Neuron (in vitro differentiated cells): Measurements from ENCODE around the gene NUDCD3.

ENCODE experiments used
- H2AFZ ChIP-seq: one replicate; pipeline ENCODE4 v1.6.1; 2013; ENCODE audit warnings: low read depth, mild to moderate bottlenecking, inconsistent platforms, low read length, moderate library complexity
- H3K27me3 ChIP-seq: one replicate; pipeline ENCODE4 v1.6.1; 2013; ENCODE audit warnings: low read length; ENCODE audit not compliant: insufficient read depth
- H3K36me3 ChIP-seq: one replicate; pipeline ENCODE4 v1.6.1; 2013; ENCODE audit warnings: low read length; ENCODE audit not compliant: insufficient read depth
- H3K4me1 ChIP-seq: one replicate; pipeline ENCODE4 v1.6.1; 2013; ENCODE audit warnings: low read length; ENCODE audit not compliant: insufficient read depth
- H3K4me3 ChIP-seq: 2 replicates; pipeline ENCODE4 v1.5.1; 2013; ENCODE audit warnings: mild to moderate bottlenecking, low read length, moderate library complexity
- H3K9me3 ChIP-seq: one replicate; pipeline ENCODE4 v1.6.1; 2013; ENCODE audit warnings: low read length

NUDCD3 gene

DNA sequence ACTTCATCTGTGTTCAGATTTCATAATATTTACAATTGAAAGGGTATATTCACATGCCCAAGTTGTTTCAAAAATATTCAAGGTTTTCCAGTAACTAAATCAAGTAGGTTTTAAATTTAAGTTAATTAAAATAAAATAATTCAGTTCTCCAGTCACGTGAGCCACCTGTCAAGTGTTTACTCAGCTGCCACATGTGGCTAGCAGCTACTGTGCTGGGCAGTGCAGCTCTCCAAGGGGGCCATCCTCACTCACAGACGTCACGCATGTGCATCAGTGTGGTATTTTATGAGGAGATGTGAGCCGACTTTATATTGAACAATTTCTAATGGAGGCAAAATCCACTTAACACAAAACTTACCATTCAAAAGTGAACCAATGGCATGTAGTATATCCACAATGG lies 95.4 kb downstream of the NUDCD3 start:
- H3K27me3 ChIP-seq: no peaks in the 10 kb centered on the region
- H3K4me1 ChIP-seq: no peaks in the 10 kb centered on the region
- no peak overlapping the region for H2AFZ ChIP-seq
- peaks cover 32% of the 10 kb centered on the region for H3K36me3 ChIP-seq
- no peak overlapping the region for H3K4me3 ChIP-seq
- no peaks in the 10 kb centered on the region for H3K9me3 ChIP-seq

DNA sequence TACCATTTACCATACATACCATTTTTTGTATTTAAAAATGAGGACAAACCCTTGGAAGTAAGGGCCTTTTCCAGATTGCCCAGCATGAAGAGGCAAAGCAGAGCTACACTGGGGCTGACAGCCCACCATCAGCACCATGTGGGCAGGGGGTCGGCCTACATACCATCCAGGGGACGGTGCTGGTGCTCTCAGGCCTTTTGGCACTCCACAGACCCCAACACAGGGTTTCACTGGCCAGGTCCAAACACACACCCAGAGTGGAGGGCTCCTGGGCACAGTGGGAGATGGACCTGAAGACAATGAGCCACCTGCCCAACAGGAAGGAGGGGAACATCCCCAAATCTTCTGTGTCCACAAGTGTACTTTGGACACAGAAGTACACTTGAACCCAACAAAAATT lies 95.8 kb downstream of the NUDCD3 start:
- Histone ChIP-seq H3K9me3 (no peaks in the 10 kb centered on the region), H3K36me3 (peaks cover 32% of the 10 kb centered on the region), H3K27me3 (no peaks in the 10 kb centered on the region), H3K4me1 (no peaks in the 10 kb centered on the region), H3K4me3 (no peak overlapping the region), H2AFZ (no peak overlapping the region)

- Histone ChIP-seq H3K36me3 (peaks cover 33% of the 10 kb centered on the region), H3K9me3 (no peaks in the 10 kb centered on the region), H3K4me3 (no peak overlapping the region), H2AFZ (no peak overlapping the region), H3K4me1 (no peaks in the 10 kb centered on the region), H3K27me3 (no peaks in the 10 kb centered on the region)
These were observed 96.4 kb downstream of the NUDCD3 start for GRCh38 chr7:44394112-44394447.

DNA sequence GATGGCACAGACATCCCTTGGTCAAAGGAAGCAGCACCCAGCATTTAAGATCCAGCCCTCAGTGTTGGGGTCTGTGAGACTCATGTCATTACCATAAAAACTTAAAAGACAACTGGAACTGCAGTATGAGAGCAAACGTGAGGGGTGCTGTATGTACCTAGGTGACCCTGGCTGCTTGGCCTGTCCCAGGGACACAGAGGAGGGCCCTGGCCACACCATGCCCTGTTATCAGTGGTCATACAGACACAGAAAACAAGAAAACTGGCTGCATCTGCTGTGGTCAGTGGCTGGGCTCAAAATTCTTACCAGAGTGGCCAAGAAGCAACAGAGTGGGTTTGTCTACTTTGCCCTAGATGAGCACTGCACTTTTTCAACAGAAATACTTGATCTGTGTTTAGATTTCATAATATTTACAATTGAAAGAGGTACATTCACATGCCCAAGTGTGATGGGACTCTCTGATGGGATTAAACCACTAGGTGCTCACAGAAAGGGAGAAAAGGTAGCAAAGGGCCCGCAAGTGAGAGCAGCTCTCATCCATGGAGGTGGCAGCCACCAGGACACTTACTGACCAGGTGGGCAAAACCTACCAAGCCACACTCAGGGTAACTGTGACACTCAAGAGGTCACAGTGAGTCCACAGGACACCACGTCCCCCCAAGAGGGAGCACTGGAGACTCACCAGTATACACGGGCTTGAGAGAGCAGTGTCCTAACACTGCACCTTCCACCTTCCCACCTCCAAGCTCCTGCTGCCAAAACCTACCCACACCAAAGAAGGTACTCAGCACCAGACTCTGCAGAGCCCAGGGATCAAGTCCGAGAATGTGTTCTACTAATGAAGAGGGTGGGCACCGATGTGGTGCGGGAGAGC lies 97.0 kb downstream of the NUDCD3 start:
- peaks cover 39% of the 10 kb centered on the region for H3K36me3 ChIP-seq
- H2AFZ ChIP-seq: no peak overlapping the region
- no peaks in the 10 kb centered on the region for H3K9me3 ChIP-seq
- H3K27me3 ChIP-seq: no peaks in the 10 kb centered on the region
- H3K4me3 ChIP-seq: no peak overlapping the region
- no peaks in the 10 kb centered on the region for H3K4me1 ChIP-seq

DNA sequence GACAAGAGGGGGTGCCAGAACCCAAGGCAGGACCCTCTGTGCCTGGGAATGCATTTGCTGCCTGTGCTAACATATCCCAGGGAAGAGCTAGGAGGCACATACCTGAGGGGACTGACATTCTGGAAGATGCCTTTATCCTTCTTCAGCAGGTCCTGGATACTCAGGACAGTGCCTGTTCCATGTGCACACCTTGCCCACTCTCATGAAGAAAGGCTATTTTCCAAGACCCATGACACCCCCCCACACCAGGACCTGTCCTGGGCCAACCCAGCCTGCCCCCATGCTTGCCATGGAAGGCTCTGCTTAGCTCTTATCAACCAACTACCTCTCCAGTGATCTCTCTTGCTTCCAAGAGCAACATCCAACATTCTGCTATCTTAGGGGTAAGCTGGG lies 97.8 kb downstream of the NUDCD3 start:
- no peak overlapping the region for H2AFZ ChIP-seq
- H3K4me3 ChIP-seq: no peak overlapping the region
- no peaks in the 10 kb centered on the region for H3K9me3 ChIP-seq
- H3K27me3 ChIP-seq: no peaks in the 10 kb centered on the region
- no peaks in the 10 kb centered on the region for H3K4me1 ChIP-seq
- H3K36me3 ChIP-seq: peaks cover 45% of the 10 kb centered on the region

DNA sequence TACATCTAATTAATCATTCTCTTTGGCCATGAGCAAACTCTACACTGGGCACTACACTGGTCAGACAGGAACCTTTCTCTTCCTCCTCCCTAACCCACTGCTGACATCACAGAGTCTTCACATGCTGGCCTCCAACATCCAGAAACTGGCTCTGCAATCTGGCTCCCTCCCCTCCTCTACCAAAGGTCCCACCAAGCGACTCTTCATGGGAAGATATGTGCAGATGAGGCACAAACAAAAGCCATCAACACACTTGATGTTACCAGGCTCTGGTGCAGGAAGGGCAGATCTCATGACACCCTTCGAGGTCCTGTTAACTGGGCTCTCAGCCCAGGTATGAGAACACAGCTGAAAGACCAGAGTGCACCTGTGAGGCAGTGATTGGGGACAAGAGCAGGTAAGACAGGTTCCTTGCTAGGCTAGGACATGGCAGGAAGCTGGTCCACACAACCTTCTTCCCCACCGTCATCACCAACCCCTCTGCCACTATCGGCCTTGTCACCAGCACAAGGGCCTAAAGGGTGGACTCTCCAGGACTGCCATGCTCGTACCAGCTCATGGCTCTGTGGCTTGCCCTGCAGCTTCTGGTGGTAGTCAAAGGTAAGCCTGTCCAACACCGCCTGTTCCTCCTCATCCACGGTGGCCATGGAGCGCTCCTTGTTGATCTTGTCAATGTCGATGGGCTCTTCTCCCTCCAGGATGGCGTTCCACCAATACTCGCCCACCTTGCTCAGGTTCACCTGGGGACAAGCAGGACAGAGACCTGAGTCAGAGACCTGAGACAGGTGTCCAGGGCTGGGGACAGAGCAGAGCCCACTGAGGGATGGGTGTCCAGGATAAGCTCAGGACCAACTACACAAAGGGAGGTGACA lies 98.5 kb downstream of the NUDCD3 start:
- no peaks in the 10 kb centered on the region for H3K9me3 ChIP-seq
- no peaks in the 10 kb centered on the region for H3K27me3 ChIP-seq
- no peaks in the 10 kb centered on the region for H3K4me1 ChIP-seq
- H2AFZ ChIP-seq: no peak overlapping the region
- H3K4me3 ChIP-seq: no peak overlapping the region
- peaks cover 48% of the 10 kb centered on the region for H3K36me3 ChIP-seq

GRCh38 chr7:44391171-44391570 lies 99.3 kb downstream of the NUDCD3 start:
- Histone ChIP-seq H3K4me3 (no peak overlapping the region), H3K27me3 (no peaks in the 10 kb centered on the region), H3K4me1 (peaks cover 5% of the 10 kb centered on the region), H2AFZ (no peak overlapping the region), H3K9me3 (no peaks in the 10 kb centered on the region), H3K36me3 (peaks cover 53% of the 10 kb centered on the region)

DNA sequence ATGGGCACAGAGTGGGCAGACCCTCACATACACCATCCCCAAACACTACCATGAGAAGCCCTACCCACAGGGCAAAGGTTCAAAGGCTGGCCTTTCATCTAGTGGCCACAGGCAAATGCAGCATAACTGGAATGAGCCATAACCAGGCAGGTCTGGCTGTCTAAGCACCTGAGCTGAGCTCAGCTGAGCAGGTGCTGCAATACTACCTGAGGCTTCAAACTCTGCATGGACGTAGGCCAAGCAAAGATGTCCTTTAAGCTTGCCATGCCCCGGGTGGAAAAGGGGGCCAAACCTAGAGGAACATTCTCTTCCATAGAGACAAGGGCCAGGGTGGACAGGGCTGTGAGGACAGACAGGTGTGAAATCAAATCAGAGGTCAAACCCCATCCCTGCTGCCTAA lies 99.8 kb downstream of the NUDCD3 start:
- Histone ChIP-seq H3K4me3 (no peak overlapping the region), H3K4me1 (peaks cover 10% of the 10 kb centered on the region), H3K9me3 (no peaks in the 10 kb centered on the region), H2AFZ (no peak overlapping the region), H3K36me3 (peaks cover 53% of the 10 kb centered on the region), H3K27me3 (no peaks in the 10 kb centered on the region)

- Histone ChIP-seq H3K4me3 (no peak overlapping the region), H3K36me3 (peaks cover 54% of the 10 kb centered on the region), H2AFZ (no peak overlapping the region), H3K27me3 (no peaks in the 10 kb centered on the region), H3K4me1 (peaks cover 20% of the 10 kb centered on the region), H3K9me3 (no peaks in the 10 kb centered on the region)
These were observed 102.1 kb downstream of the NUDCD3 start for GRCh38 chr7:44388089-44388970.

GRCh38 chr7:44387389-44387788 lies 103.1 kb downstream of the NUDCD3 start:
- Histone ChIP-seq H3K36me3 (peaks cover 54% of the 10 kb centered on the region), H3K4me3 (no peak overlapping the region), H3K9me3 (no peaks in the 10 kb centered on the region), H3K27me3 (no peaks in the 10 kb centered on the region), H3K4me1 (peaks cover 20% of the 10 kb centered on the region), H2AFZ (no peak overlapping the region)

DNA sequence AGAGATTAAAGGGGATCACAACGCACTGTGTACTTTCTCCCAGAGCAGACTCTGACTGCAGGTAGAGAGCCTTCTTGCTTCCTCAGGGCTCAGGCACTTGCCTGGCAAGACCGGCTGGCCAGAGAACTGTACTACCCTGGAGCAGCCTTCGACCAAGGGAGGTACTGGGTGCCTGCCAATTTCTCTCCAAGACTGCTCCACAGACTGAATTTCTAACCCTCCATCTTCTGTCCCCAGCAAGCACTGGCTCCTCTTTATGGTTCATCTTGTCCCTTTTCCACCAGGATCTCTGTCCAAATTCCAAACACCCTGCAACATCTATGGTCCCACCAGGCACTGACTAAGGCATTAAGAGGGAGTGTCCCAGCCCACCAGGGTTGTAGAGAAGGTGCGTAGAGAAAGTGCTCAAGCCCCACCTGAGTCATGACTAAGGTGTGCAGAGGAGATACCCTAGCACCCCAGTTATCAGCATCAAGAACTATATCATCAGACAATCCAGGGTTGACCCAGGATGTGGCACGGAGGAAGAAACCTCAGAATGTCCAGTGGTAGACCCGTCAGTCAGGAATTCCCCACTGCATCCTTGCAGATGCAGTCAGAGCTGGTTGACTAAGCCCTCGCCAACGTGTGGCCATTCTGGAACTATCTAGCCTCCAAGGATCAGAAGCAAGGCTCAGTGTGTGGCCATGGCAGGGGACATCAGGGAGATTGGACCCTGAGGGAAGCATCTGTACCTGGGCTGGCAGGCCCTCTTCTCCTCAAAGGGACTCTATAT lies 104.1 kb downstream of the NUDCD3 start:
- Histone ChIP-seq H3K4me1 (peaks cover 20% of the 10 kb centered on the region), H3K36me3 (peaks cover 46% of the 10 kb centered on the region), H3K27me3 (no peaks in the 10 kb centered on the region), H2AFZ (no peak overlapping the region), H3K9me3 (no peaks in the 10 kb centered on the region), H3K4me3 (no peak overlapping the region)

- H3K36me3 ChIP-seq: peaks cover 38% of the 10 kb centered on the region
- H3K4me1 ChIP-seq: peaks cover 20% of the 10 kb centered on the region
- no peaks in the 10 kb centered on the region for H3K9me3 ChIP-seq
- H2AFZ ChIP-seq: no peak overlapping the region
- H3K27me3 ChIP-seq: no peaks in the 10 kb centered on the region
- H3K4me3 ChIP-seq: no peak overlapping the region
These were observed 104.9 kb downstream of the NUDCD3 start for GRCh38 chr7:44385434-44386138.
